B cell (primary cell): ENCODE results near the gene ZRANB3. TPM values are rescaled to one million over a fixed set of nuclear protein-coding genes. Genes with fewer than 3 reads are reported as not detected.
"Not testable (repeated sequence)": the region's sequence is repeated elsewhere in the genome, so short reads cannot be mapped to it uniquely, and the experiment has no call there.

ENCODE experiments used
- ATAC-seq: fragments of 200-7000 bp; cut with Tn5 transposase; one replicate; pipeline ENCODE4 v1.10.0; 2021; ENCODE audit warnings: low read depth, mild to moderate bottlenecking, moderate number of reproducible peaks, moderate library complexity
- CTCF ChIA-PET: fragments of 350-600 bp; sonication (Branson Sonifier 250); formaldehyde crosslinking; loops from one replicate; lab custom pipeline; 2021; ENCODE audit warnings: antibody characterized with exemption, inconsistent platforms; lab: Charles Lee
- POLR2A ChIA-PET: fragments of 350-600 bp; sonication (Branson Sonifier 250); formaldehyde crosslinking; loops from one replicate; lab custom pipeline; 2021; ENCODE audit warnings: antibody characterized with exemption; lab: Charles Lee
- DNase-seq: peaks from one replicate; pipeline ENCODE4 v3.0.0; 2013
- H2AFZ ChIP-seq: 2 replicates; pipeline ENCODE4 v1.6.1; 2012; ENCODE audit warnings: mild to moderate bottlenecking, low read depth, low read length; ENCODE audit not compliant: insufficient read depth, poor library complexity, severe bottlenecking
- H3K27ac ChIP-seq, 2 donors: 1 replicate in 1 of 2; 2 replicates in 1 of 2; pipeline ENCODE4 v1.5.1; 2012 to 2013; ENCODE audit warnings: low read length in 2 of 2, mild to moderate bottlenecking in 2 of 2, moderate library complexity in 1 of 2
- H3K27me3 ChIP-seq, 4 experiments: fragments of 200-600 bp in 1 of 4; sonication (generic) in 1 of 4; replicated peaks in 1 of 4; 1 replicate in 2 of 4; 2 replicates in 2 of 4; pipeline versions ENCODE4 v1.6.1 to v1.7.0; 2013 to 2016; ENCODE audit warnings: low read length in 3 of 4, mild to moderate bottlenecking in 2 of 4, mixed read lengths in 1 of 4, moderate library complexity in 1 of 4; ENCODE audit not compliant: insufficient read depth in 4 of 4, control insufficient read depth in 3 of 4; ENCODE audit errors: control extremely low read depth in 1 of 4
- H3K36me3 ChIP-seq, 2 experiments: replicated peaks in 1 of 2; 1 replicate in 1 of 2; 2 replicates in 1 of 2; pipeline versions ENCODE4 v1.6.1 to v1.7.1; 2013; ENCODE audit warnings: low read length in 1 of 2; ENCODE audit not compliant: insufficient read depth in 2 of 2, control insufficient read depth in 1 of 2; ENCODE audit errors: control extremely low read depth in 1 of 2, extremely low read depth in 1 of 2
- H3K4me1 ChIP-seq, 2 donors: fragments of 200-600 bp in 1 of 2; sonication (generic) in 1 of 2; 1 replicate in 1 of 2; 2 replicates in 1 of 2; pipeline versions ENCODE4 v1.5.1 to v1.6.1; 2013 to 2017; ENCODE audit warnings: low read length in 2 of 2; ENCODE audit not compliant: control insufficient read depth in 2 of 2, insufficient read depth in 2 of 2
- H3K4me2 ChIP-seq: replicated peaks from 2 replicates; pipeline ENCODE3; 2012; ENCODE audit warnings: mild to moderate bottlenecking, low read depth, low read length; ENCODE audit not compliant: poor library complexity, severe bottlenecking
- H3K4me3 ChIP-seq, 5 experiments: fragments of 200-600 bp in 1 of 5; sonication (generic) in 1 of 5; 1 replicate in 3 of 5; 2 replicates in 2 of 5; pipeline versions ENCODE4 v1.5.1 to v1.7.0; 2011 to 2016; ENCODE audit warnings: low read length in 4 of 5, mild to moderate bottlenecking in 4 of 5, low read depth in 2 of 5, control low read depth in 1 of 5, moderate library complexity in 1 of 5; ENCODE audit not compliant: insufficient read depth in 1 of 5; ENCODE audit errors: control extremely low read depth in 1 of 5, extremely low read depth in 1 of 5
- H3K79me2 ChIP-seq: fragments of 200-600 bp; sonication (generic); one replicate; pipeline ENCODE4 v1.6.0; 2016; ENCODE audit warnings: low read length; ENCODE audit not compliant: control insufficient read depth, insufficient read depth
- H3K9ac ChIP-seq: fragments of 200-600 bp; sonication (generic); 2 replicates; pipeline ENCODE4 v1.6.1; 2017; ENCODE audit warnings: mild to moderate bottlenecking, low read length, moderate library complexity
- H3K9me3 ChIP-seq, 3 donors: one replicate each; pipeline versions ENCODE4 v1.6.1 to v1.7.1; 2013; ENCODE audit warnings: low read length in 2 of 3; ENCODE audit not compliant: control insufficient read depth in 2 of 3, insufficient read depth in 1 of 3; ENCODE audit errors: control extremely low read depth in 1 of 3
- H4K20me1 ChIP-seq: 2 replicates; pipeline ENCODE4 v1.6.0; 2012; ENCODE audit warnings: mild to moderate bottlenecking, low read length; ENCODE audit not compliant: insufficient read depth, control insufficient read depth, poor library complexity, severe bottlenecking
- H3K27ac Mint-ChIP-seq: one replicate; pipeline ENCODE4 v1.8.0; 2021; ENCODE audit warnings: mixed read lengths
- H3K27me3 Mint-ChIP-seq: one replicate; pipeline ENCODE4 v1.8.0; 2021; ENCODE audit warnings: mixed read lengths
- H3K4me1 Mint-ChIP-seq: one replicate; pipeline ENCODE4 v1.8.0; 2021; ENCODE audit warnings: mixed read lengths
- H3K4me3 Mint-ChIP-seq: one replicate; pipeline ENCODE4 v1.8.0; 2021; ENCODE audit warnings: mixed read lengths
- H3K9me3 Mint-ChIP-seq: one replicate; pipeline ENCODE4 v1.8.0; 2022; ENCODE audit warnings: mixed read lengths; ENCODE audit not compliant: insufficient read depth
- CTCF ChIP-seq: fragments of 200-600 bp; IDR thresholded peaks from one replicate; pipeline ENCODE4 v1.8.0; 2022; ENCODE audit warnings: antibody characterized with exemption, mild to moderate bottlenecking
- EZH2 ChIP-seq: IDR thresholded peaks from 2 replicates; pipeline ENCODE4 v1.6.1; 2012; ENCODE audit warnings: borderline replicate concordance, low read depth, mild to moderate bottlenecking, moderate library complexity, low read length; ENCODE audit not compliant: insufficient read depth, poor library complexity, severe bottlenecking
- WGBS: methylation state at CpG from one replicate; pipeline ENCODE4 v1.1.5; 2013; ENCODE audit warnings: missing lambda C conversion rate; ENCODE audit not compliant: insufficient coverage; 5-methylcytosine and 5-hydroxymethylcytosine counted together
- intact Hi-C: fragments of 100-400 bp; cut with micrococcal nuclease; formaldehyde crosslinking; loops from one replicate; pipeline ENCODE4 v1.10.0; 2022
- polyA plus RNA-seq: library from polyadenylated mRNA; depleted of rRNA; stranded (reverse); fragments of >200 nt; gene quantifications from 2 replicates; pipeline ENCODE4 v1.2.3, GENCODE V29; 2012
- total RNA-seq, 2 donors: library from RNA; stranded (reverse); fragments of 120-200 nt in 1 of 2; gene quantifications; 1 replicate in 1 of 2; 2 replicates in 1 of 2; pipeline versions ENCODE4 v1.2.3 to v1.2.4, GENCODE V29; 2013 to 2022

The ZRANB3 gene
- total and polyA plus RNA-seq, 2 donors (not counting 1 experiment from before 2014, with no cell fraction given) = 2.4 to 9.8 TPM

DNA sequence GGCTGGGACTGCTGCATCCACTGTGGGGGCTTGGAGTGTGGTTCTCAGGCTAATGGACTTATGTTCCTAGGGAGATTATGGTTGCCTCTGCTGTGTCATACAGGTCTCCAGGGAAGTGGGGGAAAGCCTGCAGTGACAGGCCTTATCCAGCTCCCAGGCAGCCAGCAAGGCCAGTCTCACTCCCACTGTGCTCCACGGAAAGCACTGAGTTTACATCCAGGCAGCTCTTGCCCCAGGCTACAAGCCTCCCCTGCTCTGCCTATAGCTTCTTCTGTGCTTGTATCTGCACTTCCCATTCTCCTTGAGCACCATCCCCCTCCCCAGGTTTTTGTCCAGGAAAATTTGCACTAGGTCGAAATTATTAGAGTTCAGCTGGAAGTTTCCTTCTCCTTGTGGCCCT lies 231.9 kb downstream of the ZRANB3 start:
- Histone ChIP-seq H3K27ac (no peak overlapping the region), H3K27me3 (no peaks in the 10 kb centered on the region), H3K4me1 (no peaks in the 10 kb centered on the region), H3K36me3 (no peaks in the 10 kb centered on the region), H2AFZ (no peak overlapping the region), H4K20me1 (no peaks in the 10 kb centered on the region), H3K9ac (no peak overlapping the region), H3K9me3 (peaks cover 0 to 11% (median 0%) of the 10 kb centered on the region in 3 donors), H3K4me3 (no peak overlapping the region), H3K79me2 (no peaks in the 10 kb centered on the region), H3K4me2 (no peak overlapping the region)
- 100% methylated on average over 1 of the region's 2 CpGs for WGBS
- H3K27ac Mint-ChIP-seq = no peak overlapping the region
- ATAC-seq (no peak), DNase-seq (no peak)
- ChIA-PET POLR2A (no interaction called here), CTCF (no interaction called here)
- no peaks in the 10 kb centered on the region for H3K4me1 Mint-ChIP-seq
- TF ChIP-seq CTCF = no peak
- TF ChIP-seq EZH2 = no peak
- peaks cover 3% of the 10 kb centered on the region for H3K9me3 Mint-ChIP-seq
- no peak overlapping the region for H3K4me3 Mint-ChIP-seq
- no peaks in the 10 kb centered on the region for H3K27me3 Mint-ChIP-seq
- intact Hi-C loops = no loop called here

GRCh38 chr2:135287121-135287520 lies 243.9 kb downstream of the ZRANB3 start:
- CTCF ChIA-PET, H3K27ac Mint-ChIP-seq, H3K4me1 Mint-ChIP-seq, H3K36me3 ChIP-seq, H3K4me3 ChIP-seq, H3K27me3 Mint-ChIP-seq, H3K4me3 Mint-ChIP-seq, H4K20me1 ChIP-seq, H3K79me2 ChIP-seq, intact Hi-C loops, H3K27ac ChIP-seq, H3K9ac ChIP-seq, H3K4me2 ChIP-seq, DNase-seq, H3K4me1 ChIP-seq, POLR2A ChIA-PET, ATAC-seq, H3K27me3 ChIP-seq, H2AFZ ChIP-seq: not testable (repeated sequence)
- H3K9me3 ChIP-seq = peaks cover 0 to 21% (median 0%) of the 10 kb centered on the region in 3 donors
- peaks cover 19% of the 10 kb centered on the region for H3K9me3 Mint-ChIP-seq
